SK-N-MC (cell line): ENCODE data around the gene NINJ2.

Experiments used
- EZH2 ChIP-seq: fragments of 200-600 bp; sonication (generic); IDR thresholded peaks from one replicate; pipeline ENCODE4 v1.6.1; 2017; ENCODE audit warnings: antibody characterized with exemption
- FOXP2 ChIP-seq: optimal IDR thresholded peaks from 2 replicates; pipeline ENCODE3; 2011; ENCODE audit warnings: mild to moderate bottlenecking, moderate library complexity; ENCODE audit not compliant: insufficient read depth; ENCODE audit errors: extremely low read length, control extremely low read depth
- POLR2AphosphoS5 ChIP-seq: IDR thresholded peaks from 2 replicates; pipeline ENCODE4 v1.6.1; 2012; ENCODE audit warnings: mild to moderate bottlenecking, low read depth, low read length, borderline replicate concordance

DNA sequence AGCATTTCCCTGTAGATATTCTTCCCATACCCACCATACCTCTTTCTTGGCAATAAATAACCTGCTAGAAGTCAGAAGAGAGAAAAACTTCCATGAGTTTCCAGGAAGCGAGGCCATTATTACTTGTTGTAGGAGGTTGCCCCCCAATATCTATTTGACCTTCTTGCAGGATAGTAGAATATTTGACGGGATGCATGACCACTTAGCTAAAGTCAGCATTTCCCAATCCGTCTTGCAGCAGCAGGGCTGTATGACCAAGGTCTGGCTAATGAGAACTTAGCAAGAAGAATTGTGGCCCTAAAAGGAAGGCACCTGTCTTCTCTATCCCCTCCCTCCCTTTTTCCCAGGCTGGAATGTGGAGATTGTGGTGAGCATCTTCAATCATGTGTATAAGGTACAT lies 51.5 kb downstream of the NINJ2 start:
- TF ChIP-seq EZH2 = no peak
- no peak for TF ChIP-seq POLR2AphosphoS5
- no peak for TF ChIP-seq FOXP2
